ENCODE results near the gene ANKLE1. TPM values are rescaled to one million over a fixed set of nuclear protein-coding genes. Genes with fewer than 3 reads are reported as not detected.

Gene ANKLE1
- polyA plus RNA-seq, 3 donors: 0.91 to 2.3 (median 1.9) TPM

Other genes starting within 250 kb of the ANKLE1 start
- gene HAUS8, start 206.4 kb upstream of the ANKLE1 start, polyA plus RNA-seq (ENCODE audit: insufficient read length in 3 of 3): 10 to 100 TPM; 12.5 to 17.0 (median 14.8) TPM
- 10 to 100 TPM; 54.4 to 64.1 (median 56.9) TPM for gene MYO9B, start 206.1 kb upstream of the ANKLE1 start, polyA plus RNA-seq (ENCODE audit: insufficient read length in 3 of 3)
- gene USE1, start 66.5 kb upstream of the ANKLE1 start, polyA plus RNA-seq (ENCODE audit: insufficient read length in 3 of 3): 10 to 100 TPM; 27.1 to 35.5 (median 29.1) TPM
- 10 to 100 TPM; 20.4 to 22.9 (median 21.2) TPM for gene OCEL1, start 55.7 kb upstream of the ANKLE1 start, polyA plus RNA-seq (ENCODE audit: insufficient read length in 3 of 3)
- 10 to 100 TPM; 45.9 to 70.9 (median 56.8) TPM for gene NR2F6, start 36.0 kb upstream of the ANKLE1 start, polyA plus RNA-seq (ENCODE audit: insufficient read length in 3 of 3)
- gene USHBP1, start 17.2 kb upstream of the ANKLE1 start, polyA plus RNA-seq (ENCODE audit: insufficient read length in 3 of 3): 1 to 10 TPM; 5.9 to 7.8 (median 6.0) TPM
- 100 to 1,000 TPM in 2 of 3 donors, 10 to 100 TPM in 1; 96.7 to 113 (median 107) TPM for gene BABAM1, start 14.5 kb upstream of the ANKLE1 start, polyA plus RNA-seq (ENCODE audit: insufficient read length in 3 of 3)
- gene ABHD8, start 21.5 kb downstream of the ANKLE1 start, polyA plus RNA-seq (ENCODE audit: insufficient read length in 3 of 3): 10 to 100 TPM in 2 of 3 donors, 1 to 10 TPM in 1; 9.7 to 13.5 (median 12.3) TPM
- gene MRPL34, start 24.0 kb downstream of the ANKLE1 start, polyA plus RNA-seq (ENCODE audit: insufficient read length in 3 of 3): 10 to 100 TPM; 59.2 to 71.3 (median 63.5) TPM
- gene DDA1, start 27.7 kb downstream of the ANKLE1 start, polyA plus RNA-seq (ENCODE audit: insufficient read length in 3 of 3): 10 to 100 TPM; 34.6 to 42.5 (median 40.7) TPM
- gene ANO8, start 53.0 kb downstream of the ANKLE1 start, polyA plus RNA-seq (ENCODE audit: insufficient read length in 3 of 3): 10 to 100 TPM; 11.2 to 17.0 (median 16.4) TPM
- 10 to 100 TPM; 17.4 to 39.2 (median 34.1) TPM for gene GTPBP3, start 55.7 kb downstream of the ANKLE1 start, polyA plus RNA-seq (ENCODE audit: insufficient read length in 3 of 3)
- 100 to 1,000 TPM; 167 to 245 (median 205) TPM for gene PLVAP, start 95.4 kb downstream of the ANKLE1 start, polyA plus RNA-seq (ENCODE audit: insufficient read length in 3 of 3)
- gene CCDC194, start 112.3 kb downstream of the ANKLE1 start, polyA plus RNA-seq (ENCODE audit: insufficient read length in 3 of 3): 1 to 10 TPM; 1.8 to 7.3 (median 6.7) TPM
- gene BST2, start 123.7 kb downstream of the ANKLE1 start, polyA plus RNA-seq (ENCODE audit: insufficient read length in 3 of 3): 100 to 1,000 TPM; 130 to 149 (median 140) TPM
- gene MVB12A, start 138.1 kb downstream of the ANKLE1 start, polyA plus RNA-seq (ENCODE audit: insufficient read length in 3 of 3): 10 to 100 TPM; 68.3 to 87.5 (median 73.0) TPM
- 1 to 10 TPM; 2.5 to 3.2 (median 3.1) TPM for gene TMEM221, start 166.8 kb downstream of the ANKLE1 start, polyA plus RNA-seq (ENCODE audit: insufficient read length in 3 of 3)
- gene NXNL1, start 179.0 kb downstream of the ANKLE1 start, polyA plus RNA-seq (ENCODE audit: insufficient read length in 3 of 3): under 1 TPM in 1 of 3 donors, not detected in 2; 0.25 TPM
- 10 to 100 TPM; 14.0 to 22.6 (median 19.6) TPM for gene SLC27A1, start 188.6 kb downstream of the ANKLE1 start, polyA plus RNA-seq (ENCODE audit: insufficient read length in 3 of 3)
- 10 to 100 TPM; 74.5 to 92.6 (median 86.3) TPM for gene PGLS, start 229.7 kb downstream of the ANKLE1 start, polyA plus RNA-seq (ENCODE audit: insufficient read length in 3 of 3)